Natural killer cell (primary cell): ENCODE data around the gene ZNF488. TPM values are rescaled to one million over a fixed set of nuclear protein-coding genes. Genes with fewer than 3 reads are reported as not detected.

Experiments used
- ATAC-seq, 3 donors: fragments of 150-1000 bp in 2 of 3; fragments of 200-7000 bp in 1 of 3; cut with Tn5 transposase; 1 replicate in 1 of 3; 2 replicates in 2 of 3; pipeline ENCODE4 v1.10.0; 2021; ENCODE audit warnings: mild to moderate bottlenecking in 2 of 3, moderate library complexity in 2 of 3
- DNase-seq, 2 donors: peaks; one replicate each; pipeline versions ENCODE4 v3.0.0 to v3.0.0-alpha.2; 2013 to 2021; ENCODE audit warnings: mixed read lengths in 1 of 2
- H3K27ac ChIP-seq: one replicate; pipeline ENCODE4 v1.5.1; 2013; ENCODE audit warnings: mild to moderate bottlenecking, low read length
- H3K27me3 ChIP-seq: one replicate; pipeline ENCODE4 v1.6.1; 2013; ENCODE audit warnings: low read length; ENCODE audit not compliant: control insufficient read depth, insufficient read depth
- H3K36me3 ChIP-seq: one replicate; pipeline ENCODE4 v1.6.1; 2013; ENCODE audit warnings: low read length; ENCODE audit not compliant: control insufficient read depth, insufficient read depth
- H3K4me1 ChIP-seq: one replicate; pipeline ENCODE4 v1.6.1; 2013; ENCODE audit warnings: low read length; ENCODE audit not compliant: control insufficient read depth, insufficient read depth
- H3K4me3 ChIP-seq: one replicate; pipeline ENCODE4 v1.5.1; 2013; ENCODE audit warnings: low read length
- H3K9me3 ChIP-seq: one replicate; pipeline ENCODE4 v1.6.1; 2013; ENCODE audit warnings: low read length; ENCODE audit not compliant: control insufficient read depth, insufficient read depth
- H3K27ac Mint-ChIP-seq, 2 donors: one replicate each; pipeline ENCODE4 v1.8.0; 2022; ENCODE audit warnings: mild to moderate bottlenecking in 2 of 2, mixed read lengths in 2 of 2, moderate library complexity in 1 of 2
- H3K27me3 Mint-ChIP-seq, 2 donors: one replicate each; pipeline ENCODE4 v1.8.0; 2022; ENCODE audit warnings: low read depth in 2 of 2, mixed read lengths in 2 of 2
- H3K36me3 Mint-ChIP-seq: one replicate; pipeline ENCODE4 v1.8.0; 2022; ENCODE audit warnings: mixed read lengths
- H3K4me1 Mint-ChIP-seq, 2 donors: one replicate each; pipeline ENCODE4 v1.8.0; 2022; ENCODE audit warnings: mixed read lengths in 2 of 2
- H3K4me3 Mint-ChIP-seq: one replicate; pipeline ENCODE4 v1.8.0; 2022; ENCODE audit warnings: mild to moderate bottlenecking, moderate library complexity, mixed read lengths
- H3K9me3 Mint-ChIP-seq, 2 donors: one replicate each; pipeline ENCODE4 v1.8.0; 2022; ENCODE audit warnings: mixed read lengths in 2 of 2
- CTCF ChIP-seq: fragments of 200-600 bp; IDR thresholded peaks from one replicate; pipeline ENCODE4 v1.8.0; 2022; ENCODE audit warnings: antibody characterized with exemption
- WGBS: methylation state at CpG from one replicate; pipeline ENCODE4 v1.1.7; 2013; ENCODE audit warnings: missing lambda C conversion rate; ENCODE audit not compliant: insufficient coverage; 5-methylcytosine and 5-hydroxymethylcytosine counted together
- intact Hi-C: fragments of 100-400 bp; cut with micrococcal nuclease; formaldehyde crosslinking; loops from one replicate; pipeline ENCODE4 v1.14.2; 2022
- total RNA-seq, 4 donors: library from RNA; stranded (reverse); fragments of 120-200 nt in 1 of 4; gene quantifications; one replicate each; pipeline versions ENCODE4 v1.2.3 to v1.2.4, GENCODE V29; 2013 to 2022

Gene ZNF488
- total RNA-seq, 3 donors from 2014 or later (not counting 1 experiment from before 2014, with no cell fraction given): not detected

- no peaks in the 10 kb centered on the region for H3K27me3 ChIP-seq
- Mint-ChIP-seq H3K27ac (no peak overlapping the region), H3K9me3 (no peaks in the 10 kb centered on the region), H3K36me3 (no peaks in the 10 kb centered on the region), H3K27me3 (peaks cover 0 to 3% of the 10 kb centered on the region in 2 donors), H3K4me1 (no peaks in the 10 kb centered on the region), H3K4me3 (no peak overlapping the region)
- WGBS: 93% methylated on average over 9 of the region's 9 CpGs
- H3K36me3 ChIP-seq: no peaks in the 10 kb centered on the region
- ATAC-seq (no peak), DNase-seq (no peak)
- TF ChIP-seq CTCF: no peak
- H3K4me1 ChIP-seq: no peaks in the 10 kb centered on the region
- H3K27ac ChIP-seq: no peak overlapping the region
- no peak overlapping the region for H3K4me3 ChIP-seq
- intact Hi-C loops: no loop called here
- no peaks in the 10 kb centered on the region for H3K9me3 ChIP-seq
Measured at GRCh38 chr10:47406870-47407691, 23.0 kb upstream of the ZNF488 start.

DNA sequence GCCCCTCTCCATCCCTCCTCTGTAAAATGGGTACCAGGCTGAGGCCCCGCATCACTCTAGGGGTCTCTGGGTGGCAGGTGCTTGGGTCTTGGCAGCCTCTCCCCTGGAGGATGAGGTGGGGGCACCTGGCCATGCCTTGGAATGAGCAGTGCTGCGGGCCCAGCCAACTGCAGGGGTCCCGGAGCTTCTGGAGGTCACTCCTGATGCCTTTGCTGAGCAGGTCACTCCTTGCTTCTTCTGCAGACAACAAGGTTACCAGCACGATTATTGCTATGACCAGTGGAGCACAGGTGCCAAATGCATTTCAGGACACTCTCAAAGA lies 22.4 kb upstream of the ZNF488 start:
- Histone ChIP-seq H3K4me3 (no peak overlapping the region), H3K4me1 (no peaks in the 10 kb centered on the region), H3K36me3 (no peaks in the 10 kb centered on the region), H3K9me3 (no peaks in the 10 kb centered on the region), H3K27ac (no peak overlapping the region), H3K27me3 (no peaks in the 10 kb centered on the region)
- 89% methylated on average over 4 of the region's 4 CpGs for WGBS
- no peak overlapping the region for H3K4me3 Mint-ChIP-seq
- no peak overlapping the region for H3K27ac Mint-ChIP-seq
- intact Hi-C loops: no loop called here
- ATAC-seq: no peak
- H3K4me1 Mint-ChIP-seq: no peaks in the 10 kb centered on the region
- peaks cover 0 to 3% of the 10 kb centered on the region in 2 donors for H3K27me3 Mint-ChIP-seq
- no peaks in the 10 kb centered on the region for H3K36me3 Mint-ChIP-seq
- H3K9me3 Mint-ChIP-seq: no peaks in the 10 kb centered on the region
- TF ChIP-seq CTCF: no peak
- no peak for DNase-seq

- no peak overlapping the region for H3K4me3 Mint-ChIP-seq
- H3K9me3 ChIP-seq: no peaks in the 10 kb centered on the region
- WGBS: 83% methylated on average over 11 of the region's 11 CpGs
- TF ChIP-seq CTCF: no peak
- no peaks in the 10 kb centered on the region for H3K36me3 Mint-ChIP-seq
- H3K27ac ChIP-seq: no peak overlapping the region
- peaks cover 0 to 3% of the 10 kb centered on the region in 2 donors for H3K27me3 Mint-ChIP-seq
- no peak for ATAC-seq
- no peak overlapping the region for H3K4me3 ChIP-seq
- H3K4me1 Mint-ChIP-seq: no peaks in the 10 kb centered on the region
- intact Hi-C loops: no loop called here
- no peak overlapping the region for H3K27ac Mint-ChIP-seq
- H3K4me1 ChIP-seq: no peaks in the 10 kb centered on the region
- no peaks in the 10 kb centered on the region for H3K27me3 ChIP-seq
- no peak for DNase-seq
- H3K36me3 ChIP-seq: no peaks in the 10 kb centered on the region
- H3K9me3 Mint-ChIP-seq: no peaks in the 10 kb centered on the region
Measured at GRCh38 chr10:47405857-47406547, 21.9 kb upstream of the ZNF488 start.
